Measurements from ENCODE around the gene LYST. TPM values are rescaled to one million over a fixed set of nuclear protein-coding genes. Genes with fewer than 3 reads are reported as not detected.
"Not testable (repeated sequence)": the region's sequence is repeated elsewhere in the genome, so short reads cannot be mapped to it uniquely, and the experiment has no call there.

The LYST gene
- total RNA-seq, 1 donor from 2014 or later: 17.4 TPM

- no peak for DNase-seq
Measured at GRCh38 chr1:235817101-235817728, 49.5 kb downstream of the LYST start.

GRCh38 chr1:235809688-235810397 lies 56.9 kb downstream of the LYST start:
- no peak for DNase-seq

- DNase-seq: no peak
Measured at GRCh38 chr1:235808223-235808622, 58.5 kb downstream of the LYST start.

DNA sequence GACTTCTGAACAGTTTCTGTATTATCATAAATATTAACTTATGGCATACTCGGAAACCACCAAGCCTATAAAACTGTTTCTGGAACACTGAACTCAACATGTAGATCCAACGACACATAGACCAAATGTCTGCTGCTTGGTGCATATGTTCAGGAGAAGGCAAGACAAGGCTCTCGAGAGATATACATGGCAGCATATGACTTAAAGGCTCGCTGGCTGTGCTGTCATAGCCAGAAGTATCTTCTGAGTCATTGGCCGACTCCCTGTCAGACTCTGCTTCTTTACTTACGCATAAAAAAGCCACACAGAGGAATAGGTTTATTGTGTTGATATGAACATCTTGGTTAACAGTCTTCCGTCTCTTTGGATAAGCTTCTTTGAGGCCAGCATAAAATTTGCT lies 60.6 kb downstream of the LYST start:
- DNase-seq: no peak

DNA sequence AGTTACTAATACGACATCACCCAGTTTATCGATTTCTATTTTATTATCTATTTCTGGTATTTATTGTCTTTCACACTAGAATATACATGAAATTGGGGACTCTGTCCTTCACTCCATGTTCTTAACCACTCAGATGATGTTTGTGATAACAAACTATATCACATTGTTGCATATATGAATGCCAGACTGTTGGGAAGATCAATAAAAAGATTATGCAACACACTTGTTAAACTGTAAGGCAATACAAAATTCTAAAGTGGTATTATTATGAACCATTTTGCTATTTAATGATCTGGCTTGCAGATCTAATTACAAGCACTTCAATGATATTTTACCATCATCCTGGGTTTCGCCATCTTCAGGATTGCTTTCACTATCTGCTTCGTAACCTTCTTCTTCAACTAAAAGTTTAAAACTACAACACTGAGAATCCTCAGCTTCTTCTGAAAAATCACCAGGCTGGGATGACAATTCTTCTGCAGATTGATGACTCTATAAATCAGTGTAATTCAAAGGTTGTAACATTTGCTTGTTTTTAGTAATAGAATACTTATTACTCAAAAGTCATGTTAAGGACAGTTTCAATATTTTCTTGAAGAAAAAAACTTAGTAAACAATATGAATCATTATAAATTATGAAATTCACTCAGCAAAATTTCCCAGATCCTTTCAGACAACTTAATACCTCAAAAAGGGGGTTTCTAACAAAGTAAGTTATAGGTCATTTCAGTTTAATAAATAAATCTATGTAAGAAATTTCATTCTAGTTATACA lies 63.9 kb downstream of the LYST start:
- no peak for DNase-seq

DNA sequence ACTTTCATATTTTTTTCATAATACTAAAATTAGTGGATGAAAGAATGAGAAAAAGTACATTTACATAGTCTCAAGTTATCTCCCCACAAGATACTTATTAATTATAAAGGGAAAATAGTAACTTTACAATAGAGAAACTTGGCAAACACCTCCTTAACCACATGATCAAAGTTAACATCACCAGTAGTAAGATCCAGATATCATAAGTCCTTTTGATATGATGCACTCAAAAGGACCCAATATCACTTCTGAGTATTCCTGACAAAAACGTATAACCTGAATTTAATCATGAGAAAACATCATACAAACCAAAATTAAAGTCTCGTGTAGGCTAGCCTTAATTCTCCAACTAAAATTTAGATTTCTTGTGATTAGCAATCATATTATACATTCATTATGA lies 67.4 kb downstream of the LYST start:
- no peak for DNase-seq

- DNase-seq: no peak
Measured at GRCh38 chr1:235791532-235792060, 75.1 kb downstream of the LYST start.

- no peak for DNase-seq
Measured at GRCh38 chr1:235790123-235790522, 76.6 kb downstream of the LYST start.

- DNase-seq: not testable (repeated sequence)
Measured at GRCh38 chr1:235786227-235786898, 80.3 kb downstream of the LYST start.

DNA sequence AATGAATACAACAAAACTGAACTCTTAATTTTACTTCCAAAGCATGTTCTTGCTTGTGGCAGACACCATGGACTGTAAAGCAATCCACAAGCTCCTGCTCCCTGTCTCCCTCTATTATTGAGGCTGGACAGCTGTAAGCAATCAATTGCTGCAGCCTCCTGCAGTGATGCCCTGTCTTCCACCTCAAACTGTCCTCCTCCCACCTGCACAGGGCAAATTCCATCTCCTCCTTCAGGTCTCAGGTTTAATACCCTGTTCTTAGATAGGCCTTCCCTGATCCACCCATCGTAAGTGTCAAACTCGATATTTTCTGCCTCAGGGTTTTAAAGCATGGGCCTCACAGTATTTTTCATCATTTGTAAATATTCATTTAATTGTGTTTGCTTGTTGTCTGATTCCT lies 81.8 kb downstream of the LYST start:
- DNase-seq: no peak

DNA sequence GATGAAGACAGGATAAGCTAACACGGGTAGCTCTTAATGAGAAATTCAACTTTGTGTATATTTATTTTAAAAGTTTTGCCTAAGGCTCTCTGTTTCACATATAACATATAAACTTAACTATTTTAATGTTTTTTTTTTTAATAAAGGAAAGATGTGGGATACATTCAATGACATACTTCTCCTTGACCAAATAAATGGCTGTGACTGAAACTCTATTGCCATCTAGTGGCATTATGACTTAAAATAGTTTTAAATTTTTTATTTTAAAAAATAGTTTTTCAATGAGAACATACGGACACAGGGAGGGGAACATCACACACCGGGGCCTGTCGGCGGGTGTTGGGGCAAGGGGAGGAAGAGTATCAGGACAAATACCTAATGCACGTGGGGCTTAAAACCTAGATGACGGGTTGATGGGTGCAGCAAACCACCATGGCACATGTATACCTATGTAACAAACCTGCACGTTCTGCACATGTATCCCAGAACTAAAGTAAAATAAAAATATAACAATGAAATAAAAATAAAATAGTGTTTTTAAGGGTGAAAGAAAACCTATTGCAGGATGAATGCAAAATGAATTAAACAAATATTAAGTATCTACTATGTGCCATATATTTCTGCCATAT lies 83.4 kb downstream of the LYST start:
- DNase-seq: peak; percentile 66

GRCh38 chr1:235782601-235783000 lies 84.1 kb downstream of the LYST start:
- no peak for DNase-seq

DNA sequence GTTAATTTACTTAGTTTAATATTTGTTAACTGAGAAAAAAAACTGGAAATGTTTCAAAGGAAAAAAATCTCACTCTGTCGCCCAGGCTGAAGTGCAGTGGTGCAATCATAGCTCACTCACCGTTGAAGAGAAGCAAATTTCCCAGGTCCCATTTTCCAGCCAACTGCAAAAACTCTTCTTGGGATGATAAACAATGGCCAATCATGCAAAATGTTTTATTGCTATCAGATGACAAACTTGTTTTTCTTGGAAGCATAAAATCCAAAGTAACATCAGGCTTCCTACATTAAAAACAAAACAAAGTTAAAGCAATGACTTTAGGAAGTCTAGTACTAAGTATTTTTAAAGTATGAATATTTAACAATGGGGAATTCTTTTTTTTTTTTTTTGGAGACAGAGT lies 84.9 kb downstream of the LYST start:
- DNase-seq: peak; percentile 61

- DNase-seq: no peak
Measured at GRCh38 chr1:235779770-235780169, 86.9 kb downstream of the LYST start.

GRCh38 chr1:235776396-235776795 lies 90.3 kb downstream of the LYST start:
- no peak for DNase-seq

DNA sequence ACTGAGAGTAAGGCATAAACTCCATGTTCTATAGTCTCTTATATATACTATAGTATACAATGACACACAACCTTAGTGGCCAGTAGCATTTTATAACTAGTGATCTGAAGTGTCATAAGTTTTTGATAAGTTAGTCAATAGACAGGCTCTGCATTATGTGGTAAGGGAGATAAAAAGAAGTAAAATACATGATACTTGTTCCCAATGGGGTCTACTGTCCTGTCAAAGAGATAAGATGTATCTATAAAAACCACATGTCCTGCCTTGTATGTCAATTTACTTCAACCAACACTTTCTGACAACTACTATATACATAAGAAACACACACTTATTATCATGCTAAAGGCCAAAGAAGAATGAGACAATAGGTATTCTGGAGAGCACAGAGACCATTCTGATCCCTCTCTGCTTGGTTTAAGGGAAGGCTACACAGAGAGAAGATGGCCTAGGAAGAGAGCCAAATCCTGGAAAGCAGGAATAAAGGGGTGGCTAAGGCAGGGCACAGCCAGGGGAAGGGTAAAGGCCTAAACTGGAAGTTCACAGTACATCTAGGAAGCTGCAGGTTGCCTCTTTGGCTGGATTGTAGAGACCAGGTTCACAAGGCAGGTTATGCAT lies 91.4 kb downstream of the LYST start:
- DNase-seq: no peak

- no peak for DNase-seq
Measured at GRCh38 chr1:235767795-235768194, 98.9 kb downstream of the LYST start.

GRCh38 chr1:235766794-235767285 lies 99.9 kb downstream of the LYST start:
- DNase-seq: no peak

DNA sequence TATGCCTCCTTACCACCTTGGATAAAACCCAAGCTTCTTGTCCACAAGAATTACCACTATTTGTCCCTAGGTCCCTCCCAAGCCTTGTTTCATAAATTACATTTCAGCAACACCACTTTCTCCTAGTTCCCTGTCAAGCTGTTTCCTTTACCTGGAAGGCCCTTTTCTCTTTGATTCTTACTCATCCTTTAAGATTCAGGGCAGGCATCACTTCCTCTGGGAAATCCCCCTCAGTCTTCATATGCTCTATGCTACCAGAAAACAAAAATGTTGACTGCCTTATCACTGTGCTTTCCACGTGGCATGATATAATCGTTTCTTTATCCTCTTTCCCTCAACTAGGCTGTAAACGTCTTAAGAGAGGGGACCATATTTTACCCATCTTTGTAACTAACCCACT lies 102.7 kb downstream of the LYST start:
- DNase-seq: peak; percentile 23

DNA sequence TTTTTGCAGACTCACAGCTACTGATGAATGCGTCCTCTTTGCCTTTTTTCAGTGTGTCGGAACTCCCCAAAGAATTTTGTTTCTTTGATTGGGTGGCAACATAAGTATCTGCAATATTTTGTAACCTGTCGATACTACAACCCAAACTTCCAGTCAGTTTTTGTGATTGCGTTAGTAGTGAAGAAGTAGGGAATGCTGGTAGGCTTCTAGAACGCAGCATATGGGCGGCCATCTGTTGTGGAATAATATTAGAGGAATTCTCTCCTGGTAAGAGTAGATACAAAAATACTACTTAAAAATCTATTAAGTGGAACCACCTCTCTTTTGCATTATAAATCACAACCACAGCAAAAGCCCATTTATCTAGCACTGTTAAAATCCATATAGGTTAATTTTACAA lies 107.4 kb downstream of the LYST start:
- no peak for DNase-seq

GRCh38 chr1:235758931-235759330 lies 107.8 kb downstream of the LYST start:
- DNase-seq: peak; percentile 61

GRCh38 chr1:235757587-235758096 lies 109.1 kb downstream of the LYST start:
- no peak for DNase-seq

Data from dermis blood vessel endothelial cell (primary cell).